Measurements from ENCODE around the gene DDC.
"Not testable (repeated sequence)": the region's sequence is repeated elsewhere in the genome, so short reads cannot be mapped to it uniquely, and the experiment has no call there.

Gene DDC

GRCh38 chr7:50537417-50537816 lies 27.8 kb downstream of the DDC start:
- no peaks in the 10 kb centered on the region for H3K27me3 ChIP-seq (ENCODE audit: low read length)
- H4K20me1 ChIP-seq (ENCODE audit: low read depth, low read length): no peaks in the 10 kb centered on the region
- no peak overlapping the region for H3K4me2 ChIP-seq (ENCODE audit: low read depth, low read length, poor library complexity, severe bottlenecking)
- no peaks in the 10 kb centered on the region for H3K36me3 ChIP-seq (ENCODE audit: low read length)
- H3F3A ChIP-seq (ENCODE audit: insufficient read depth): no peaks in the 10 kb centered on the region
- no peak overlapping the region for H3K4me3 ChIP-seq (ENCODE audit: insufficient read depth, low read length, poor library complexity, severe bottlenecking)
- H3K9me2 ChIP-seq (replicated peaks; ENCODE audit: insufficient read depth, low read length): no peaks in the 10 kb centered on the region
- H3K79me2 ChIP-seq (ENCODE audit: insufficient read depth, low read length): no peaks in the 10 kb centered on the region
- TF ChIP-seq EZH2phosphoT487 (conservative IDR thresholded peaks at IDR 0.05; ENCODE audit: low read length) (no peak), CTCF (IDR thresholded peaks at IDR 0.05; ENCODE audit: insufficient read depth, low read length, poor library complexity, severe bottlenecking) (no peak)
- no peaks in the 10 kb centered on the region for H3K9me3 ChIP-seq (ENCODE audit: insufficient read depth, low read length)
- no peak overlapping the region for H3K27ac ChIP-seq (ENCODE audit: low read depth, low read length)
- H2AFZ ChIP-seq (ENCODE audit: low read depth, low read length, severe bottlenecking): no peak overlapping the region
- H3K9ac ChIP-seq (ENCODE audit: low read length): no peak overlapping the region

GRCh38 chr7:50535291-50535711 lies 29.9 kb downstream of the DDC start:
- not testable (repeated sequence) for H3K27me3 ChIP-seq (ENCODE audit: low read length); H3K9ac ChIP-seq (ENCODE audit: low read length); H4K20me1 ChIP-seq (ENCODE audit: low read depth, low read length); H2AFZ ChIP-seq (ENCODE audit: low read depth, low read length, severe bottlenecking); H3K9me3 ChIP-seq (ENCODE audit: insufficient read depth, low read length); H3K9me2 ChIP-seq (replicated peaks; ENCODE audit: insufficient read depth, low read length); H3K27ac ChIP-seq (ENCODE audit: low read depth, low read length); H3K4me3 ChIP-seq (ENCODE audit: insufficient read depth, low read length, poor library complexity, severe bottlenecking); H3K79me2 ChIP-seq (ENCODE audit: insufficient read depth, low read length); H3K4me2 ChIP-seq (ENCODE audit: low read depth, low read length, poor library complexity, severe bottlenecking); H3F3A ChIP-seq (ENCODE audit: insufficient read depth); H3K36me3 ChIP-seq (ENCODE audit: low read length)

- H3K27me3 ChIP-seq (ENCODE audit: low read length): no peaks in the 10 kb centered on the region
- H3K27ac ChIP-seq (ENCODE audit: low read depth, low read length): no peak overlapping the region
- H3K9me3 ChIP-seq (ENCODE audit: insufficient read depth, low read length): no peaks in the 10 kb centered on the region
- TF ChIP-seq CTCF (IDR thresholded peaks at IDR 0.05; ENCODE audit: insufficient read depth, low read length, poor library complexity, severe bottlenecking) (no peak), EZH2phosphoT487 (conservative IDR thresholded peaks at IDR 0.05; ENCODE audit: low read length) (no peak)
- no peaks in the 10 kb centered on the region for H3F3A ChIP-seq (ENCODE audit: insufficient read depth)
- no peaks in the 10 kb centered on the region for H3K9me2 ChIP-seq (replicated peaks; ENCODE audit: insufficient read depth, low read length)
- no peak overlapping the region for H3K4me3 ChIP-seq (ENCODE audit: insufficient read depth, low read length, poor library complexity, severe bottlenecking)
- H3K79me2 ChIP-seq (ENCODE audit: insufficient read depth, low read length): no peaks in the 10 kb centered on the region
- no peaks in the 10 kb centered on the region for H3K36me3 ChIP-seq (ENCODE audit: low read length)
- H3K9ac ChIP-seq (ENCODE audit: low read length): no peak overlapping the region
- H2AFZ ChIP-seq (ENCODE audit: low read depth, low read length, severe bottlenecking): no peak overlapping the region
- H3K4me2 ChIP-seq (ENCODE audit: low read depth, low read length, poor library complexity, severe bottlenecking): no peak overlapping the region
- no peaks in the 10 kb centered on the region for H4K20me1 ChIP-seq (ENCODE audit: low read depth, low read length)
These were observed 30.4 kb downstream of the DDC start for GRCh38 chr7:50534690-50535290.

- Histone ChIP-seq H3K4me3 (ENCODE audit: insufficient read depth, low read length, poor library complexity, severe bottlenecking) (no peak overlapping the region), H3K9me3 (ENCODE audit: insufficient read depth, low read length) (no peaks in the 10 kb centered on the region), H3K36me3 (ENCODE audit: low read length) (no peaks in the 10 kb centered on the region), H3F3A (ENCODE audit: insufficient read depth) (no peaks in the 10 kb centered on the region), H3K27me3 (ENCODE audit: low read length) (no peaks in the 10 kb centered on the region), H3K79me2 (ENCODE audit: insufficient read depth, low read length) (no peaks in the 10 kb centered on the region), H3K9me2 (replicated peaks; ENCODE audit: insufficient read depth, low read length) (no peaks in the 10 kb centered on the region), H3K27ac (ENCODE audit: low read depth, low read length) (no peak overlapping the region), H2AFZ (ENCODE audit: low read depth, low read length, severe bottlenecking) (no peak overlapping the region), H3K9ac (ENCODE audit: low read length) (no peak overlapping the region), H3K4me2 (ENCODE audit: low read depth, low read length, poor library complexity, severe bottlenecking) (no peak overlapping the region), H4K20me1 (ENCODE audit: low read depth, low read length) (no peaks in the 10 kb centered on the region)
- TF ChIP-seq CTCF (IDR thresholded peaks at IDR 0.05; ENCODE audit: insufficient read depth, low read length, poor library complexity, severe bottlenecking): no peak
- TF ChIP-seq EZH2phosphoT487 (conservative IDR thresholded peaks at IDR 0.05; ENCODE audit: low read length): no peak
These were observed 31.3 kb downstream of the DDC start for GRCh38 chr7:50533866-50534265.
